Suppressor macrophage (primary cell): ENCODE data around the gene EFNA2.

Source experiments
- DNase-seq, 4 experiments: peaks; one replicate each; pipeline ENCODE4 v3.0.0-alpha.2; 2020 to 2022

Gene EFNA2

GRCh38 chr19:1284979-1285736 is 515 bp upstream of the EFNA2 start:
- DNase-seq: no peak

GRCh38 chr19:1286487-1287353 is 1.0 kb downstream of the EFNA2 start:
- no peak for DNase-seq

GRCh38 chr19:1287354-1288225 is 1.9 kb downstream of the EFNA2 start:
- no peak for DNase-seq

- no peak for DNase-seq
Measured at GRCh38 chr19:1288226-1288612, 2.5 kb downstream of the EFNA2 start.

GRCh38 chr19:1288833-1289685 is 3.4 kb downstream of the EFNA2 start:
- no peak for DNase-seq

- DNase-seq: no peak
Measured at GRCh38 chr19:1289686-1290025, 4.0 kb downstream of the EFNA2 start.

- no peak for DNase-seq
Measured at GRCh38 chr19:1290196-1290702, 4.6 kb downstream of the EFNA2 start.

- DNase-seq: no peak
Measured at GRCh38 chr19:1290703-1291651, 5.3 kb downstream of the EFNA2 start.

- no peak for DNase-seq
Measured at GRCh38 chr19:1291761-1292418, 6.2 kb downstream of the EFNA2 start.

GRCh38 chr19:1292419-1293151 is 6.9 kb downstream of the EFNA2 start:
- DNase-seq: no peak

GRCh38 chr19:1293782-1294604 is 8.3 kb downstream of the EFNA2 start:
- no peak for DNase-seq

- DNase-seq: no peak
Measured at GRCh38 chr19:1294688-1295087, 9.0 kb downstream of the EFNA2 start.

- DNase-seq: peak in 3 of 4 experiments; percentile 26 to 50 (median 35)
Measured at GRCh38 chr19:1295169-1296012, 9.7 kb downstream of the EFNA2 start.

- DNase-seq: no peak
Measured at GRCh38 chr19:1296078-1296477, 10.4 kb downstream of the EFNA2 start.

GRCh38 chr19:1296575-1297271 is 11.1 kb downstream of the EFNA2 start:
- no peak for DNase-seq

- no peak for DNase-seq
Measured at GRCh38 chr19:1298235-1298634, 12.6 kb downstream of the EFNA2 start.

- DNase-seq: no peak
Measured at GRCh38 chr19:1299801-1300200, 14.1 kb downstream of the EFNA2 start.
